WI38 (cell line): Measurements from ENCODE around the gene ZSWIM3.
A peak's percentile ranks its signal among the peaks of the same experiment; 100 is the strongest.
"Not testable (repeated sequence)": the region's sequence is repeated elsewhere in the genome, so short reads cannot be mapped to it uniquely, and the experiment has no call there.

ENCODE experiments used
- H3K4me3 ChIP-seq: 2 replicates; pipeline ENCODE4 v1.5.1; 2011; ENCODE audit warnings: low read depth, mild to moderate bottlenecking, control low read depth, low read length
- CTCF ChIP-seq: IDR thresholded peaks from 2 replicates; pipeline ENCODE4 v1.5.1; 2012; ENCODE audit warnings: low read depth, mild to moderate bottlenecking, control low read depth, low read length

The ZSWIM3 gene

GRCh38 chr20:45872626-45873025 lies 15.2 kb downstream of the ZSWIM3 start:
- TF ChIP-seq CTCF, result no peak
- no peak overlapping the region for H3K4me3 ChIP-seq

- TF ChIP-seq CTCF, result no peak
- no peak overlapping the region for H3K4me3 ChIP-seq
Observed at GRCh38 chr20:45873409-45874103, 16.1 kb downstream of the ZSWIM3 start.

- H3K4me3 ChIP-seq, result not testable (repeated sequence)
Observed at GRCh38 chr20:45874104-45874481, 16.7 kb downstream of the ZSWIM3 start.

GRCh38 chr20:45874576-45874975 lies 17.2 kb downstream of the ZSWIM3 start:
- H3K4me3 ChIP-seq, result no peak overlapping the region
- no peak for TF ChIP-seq CTCF

- no peak overlapping the region for H3K4me3 ChIP-seq
- no peak for TF ChIP-seq CTCF
Observed at GRCh38 chr20:45878076-45878761, 20.8 kb downstream of the ZSWIM3 start.

- peak within 1 kb of the TSS; percentile 82 for H3K4me3 ChIP-seq
- no peak for TF ChIP-seq CTCF
Observed at GRCh38 chr20:45880988-45881788, 23.8 kb downstream of the ZSWIM3 start, which contains the start of gene ZSWIM1. Gene ZSWIM1, plus strand, starts transcription at chr20:45881227. Its CDS starts 1,366 bp downstream, at chr20:45882593.

DNA sequence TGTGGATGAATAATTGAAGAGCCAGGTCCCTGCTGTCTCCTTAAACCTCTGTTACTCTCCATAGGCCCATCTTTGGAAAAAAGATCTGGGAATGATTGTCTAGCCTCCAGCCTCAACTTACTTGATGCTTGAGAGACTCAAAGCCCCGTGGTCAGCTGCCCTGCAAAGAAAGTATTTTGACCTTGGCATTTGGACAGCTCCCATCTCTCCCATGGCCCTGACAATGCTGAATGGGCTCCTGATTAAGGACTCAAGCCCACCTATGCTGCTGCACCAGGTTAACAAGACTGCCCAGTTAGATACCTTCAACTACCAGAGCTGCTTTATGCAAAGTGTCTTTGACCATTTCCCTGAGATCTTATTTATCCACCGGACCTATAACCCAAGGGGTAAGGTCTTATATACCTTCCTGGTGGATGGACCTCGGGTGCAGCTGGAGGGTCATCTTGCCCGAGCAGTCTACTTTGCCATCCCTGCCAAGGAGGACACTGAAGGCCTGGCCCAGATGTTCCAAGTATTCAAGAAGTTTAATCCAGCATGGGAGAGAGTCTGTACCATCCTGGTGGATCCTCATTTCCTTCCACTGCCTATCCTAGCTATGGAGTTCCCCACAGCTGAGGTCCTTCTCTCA lies 25.2 kb downstream of the ZSWIM3 start:
- no peak for TF ChIP-seq CTCF
- H3K4me3 ChIP-seq, result no peak overlapping the region
